Tibial artery (tissue), 4 donors: ENCODE results near the gene CEP162.
A peak's percentile ranks its signal among the peaks of the same experiment; 100 is the strongest.
"Not testable (repeated sequence)": the region's sequence is repeated elsewhere in the genome, so short reads cannot be mapped to it uniquely, and the experiment has no call there.

Source experiments
- DNase-seq, 2 donors: peaks; one replicate each; pipeline ENCODE4 v3.0.0-alpha.2; 2019
- H3K27ac ChIP-seq, 2 donors: fragments of 200-600 bp; sonication (generic) in 1 of 2; 1 replicate in 1 of 2; 2 replicates in 1 of 2; pipeline ENCODE4 v1.5.1; 2018 to 2019; ENCODE audit warnings: mild to moderate bottlenecking in 1 of 2
- H3K27me3 ChIP-seq, 2 donors: fragments of 200-600 bp; sonication (generic) in 1 of 2; one replicate each; pipeline versions ENCODE4 v1.5.1 to v1.6.0; 2016 to 2019
- H3K36me3 ChIP-seq, 3 donors: fragments of 200-600 bp; sonication (generic) in 2 of 3; one replicate each; pipeline ENCODE4 v1.5.1; 2016 to 2019; ENCODE audit warnings: mild to moderate bottlenecking in 2 of 3
- H3K4me1 ChIP-seq, 4 donors: fragments of 200-600 bp; sonication (generic) in 2 of 4; 1 replicate in 3 of 4; 2 replicates in 1 of 4; pipeline ENCODE4 v1.5.1; 2016 to 2019
- H3K4me3 ChIP-seq, 2 donors: fragments of 200-600 bp; sonication (generic) in 1 of 2; 1 replicate in 1 of 2; 2 replicates in 1 of 2; pipeline ENCODE4 v1.5.1; 2018 to 2019; ENCODE audit warnings: mild to moderate bottlenecking in 2 of 2
- H3K9me3 ChIP-seq, 3 donors: fragments of 200-600 bp; sonication (generic) in 1 of 3; one replicate each; pipeline ENCODE4 v1.5.1; 2016 to 2019
- CTCF ChIP-seq, 2 experiments: fragments of 200-600 bp in 1 of 2; fragments of 450-650 bp in 1 of 2; IDR thresholded peaks; one replicate each; pipeline ENCODE4 v1.5.1; 2017 to 2019; ENCODE audit warnings: antibody characterized with exemption in 2 of 2, mild to moderate bottlenecking in 1 of 2, moderate library complexity in 1 of 2
- intact Hi-C: fragments of 100-400 bp; cut with DNase I; formaldehyde crosslinking; loops from one replicate; pipeline ENCODE4 v1.15.0; 2023; ENCODE audit warnings: low total_unique reads

The CEP162 gene

GRCh38 chr6:84249724-84250123 lies 22.3 kb upstream of the CEP162 start:
- intact Hi-C loops: no loop called here
- peaks cover 0 to 16% (median 5%) of the 10 kb centered on the region in 4 donors for H3K4me1 ChIP-seq
- H3K27me3 ChIP-seq: no peaks in the 10 kb centered on the region
- H3K27ac ChIP-seq: no peak overlapping the region
- no peaks in the 10 kb centered on the region for H3K36me3 ChIP-seq
- H3K9me3 ChIP-seq: no peaks in the 10 kb centered on the region
- TF ChIP-seq CTCF (IDR thresholded peaks at IDR 0.05): no peak
- DNase-seq: no peak
- H3K4me3 ChIP-seq: no peak overlapping the region

GRCh38 chr6:84244416-84245081 lies 17.1 kb upstream of the CEP162 start:
- peaks cover 0 to 12% (median 4%) of the 10 kb centered on the region in 4 donors for H3K4me1 ChIP-seq
- H3K9me3 ChIP-seq, H3K4me3 ChIP-seq, H3K27me3 ChIP-seq, H3K27ac ChIP-seq, DNase-seq, intact Hi-C loops, H3K36me3 ChIP-seq: not testable (repeated sequence)

- no peaks in the 10 kb centered on the region for H3K9me3 ChIP-seq
- H3K36me3 ChIP-seq: no peaks in the 10 kb centered on the region
- TF ChIP-seq CTCF (IDR thresholded peaks at IDR 0.05): peak in 1 of 2 experiments; percentile 14
- no peak overlapping the region for H3K27ac ChIP-seq
- no peak for DNase-seq
- intact Hi-C loops: no loop called here
- no peaks in the 10 kb centered on the region for H3K27me3 ChIP-seq
- H3K4me3 ChIP-seq: no peak overlapping the region
- H3K4me1 ChIP-seq: peaks cover 0 to 11% (median 4%) of the 10 kb centered on the region in 4 donors
These were observed 15.8 kb upstream of the CEP162 start for GRCh38 chr6:84243240-84243639.

- DNase-seq: no peak
- Histone ChIP-seq H3K9me3 (no peaks in the 10 kb centered on the region), H3K36me3 (no peaks in the 10 kb centered on the region), H3K27ac (no peak overlapping the region), H3K27me3 (no peaks in the 10 kb centered on the region), H3K4me1 (peaks cover 0 to 11% (median 4%) of the 10 kb centered on the region in 4 donors), H3K4me3 (no peak overlapping the region)
- TF ChIP-seq CTCF (IDR thresholded peaks at IDR 0.05): no peak
- intact Hi-C loops: no loop called here
These were observed 14.8 kb upstream of the CEP162 start for GRCh38 chr6:84242265-84242664.

- intact Hi-C loops: no loop called here
These were observed 728 bp upstream of the CEP162 start for GRCh38 chr6:84228198-84228543.

GRCh38 chr6:84227044-84227433 lies 404 bp downstream of the CEP162 start:
- Histone ChIP-seq H3K9me3 (no peaks in the 10 kb centered on the region), H3K36me3 (no peaks in the 10 kb centered on the region), H3K27me3 (no peaks in the 10 kb centered on the region), H3K4me3 (peak overlapping the region; percentile 76 to 80), H3K4me1 (peaks cover 0 to 14% (median 6%) of the 10 kb centered on the region in 4 donors), H3K27ac (peak overlapping the region; percentile 83 to 87)
- intact Hi-C loops: no loop called here
- no peak for TF ChIP-seq CTCF (IDR thresholded peaks at IDR 0.05)
- DNase-seq: no peak

More at GRCh38 chr6:84228198-84228543, 728 bp upstream of the CEP162 start:
- H3K4me1 ChIP-seq: peaks cover 0 to 14% (median 6%) of the 10 kb centered on the region in 4 donors
- DNase-seq: no peak
- H3K36me3 ChIP-seq: no peaks in the 10 kb centered on the region
- peak overlapping the region; percentile 76 to 80 for H3K4me3 ChIP-seq
- peak overlapping the region; percentile 83 to 87 for H3K27ac ChIP-seq
- H3K9me3 ChIP-seq: no peaks in the 10 kb centered on the region
- H3K27me3 ChIP-seq: no peaks in the 10 kb centered on the region
- TF ChIP-seq CTCF (IDR thresholded peaks at IDR 0.05): no peak
